Heart right ventricle (tissue), 16 donors: ENCODE measurements around the gene PRPF8. TPM values are rescaled to one million over a fixed set of nuclear protein-coding genes. Genes with fewer than 3 reads are reported as not detected.
"Not testable (repeated sequence)": the region's sequence is repeated elsewhere in the genome, so short reads cannot be mapped to it uniquely, and the experiment has no call there.

Experiments
- ATAC-seq, 8 donors: fragments of 200-7000 bp; cut with Tn5 transposase; one replicate each; pipeline ENCODE4 v1.9.1; 2020; ENCODE audit warnings: mild to moderate bottlenecking in 8 of 8, moderate library complexity in 8 of 8, moderate number of reproducible peaks in 1 of 8
- DNase-seq, 2 donors: peaks; one replicate each; pipeline ENCODE4 v3.0.0-alpha.2; 2020
- H3K27ac ChIP-seq, 10 donors: fragments of 200-600 bp; sonication (generic) in 2 of 10; one replicate each; pipeline versions ENCODE4 v1.5.0 to v1.8.0; 2020 to 2022; ENCODE audit warnings: mild to moderate bottlenecking in 3 of 10
- H3K27me3 ChIP-seq, 7 donors: fragments of 200-600 bp; one replicate each; pipeline ENCODE4 v1.8.0; 2021 to 2022; ENCODE audit warnings: mild to moderate bottlenecking in 2 of 7
- H3K36me3 ChIP-seq, 9 donors: fragments of 200-600 bp; sonication (generic) in 1 of 9; one replicate each; pipeline versions ENCODE4 v1.5.0 to v1.8.0; 2020 to 2022; ENCODE audit warnings: mild to moderate bottlenecking in 2 of 9
- H3K4me1 ChIP-seq, 9 donors: fragments of 200-600 bp; sonication (generic) in 1 of 9; one replicate each; pipeline versions ENCODE4 v1.5.0 to v1.8.0; 2020 to 2022; ENCODE audit warnings: mild to moderate bottlenecking in 4 of 9
- H3K4me3 ChIP-seq, 10 donors: fragments of 200-600 bp; sonication (generic) in 2 of 10; one replicate each; pipeline versions ENCODE4 v1.5.0 to v1.8.0; 2020 to 2022; ENCODE audit warnings: mild to moderate bottlenecking in 7 of 10, moderate library complexity in 2 of 10
- H3K9me3 ChIP-seq, 11 donors: fragments of 200-600 bp in 10 of 11; sonication (generic) in 2 of 11; one replicate each; pipeline versions ENCODE4 v1.5.0 to v1.8.0; 2013 to 2022; ENCODE audit warnings: mild to moderate bottlenecking in 2 of 11, control low read depth in 1 of 11, moderate library complexity in 1 of 11
- WGBS, 2 donors: extraction: QIAGEN DNeasy Blood & Tissue Kit; methylation state at CpG; one replicate each; pipeline ENCODE4 v1.1.7; 2013; ENCODE audit warnings: inconsistent platforms in 1 of 2; 5-methylcytosine and 5-hydroxymethylcytosine counted together
- intact Hi-C, 10 donors: fragments of 100-400 bp; cut with DNase I; formaldehyde crosslinking; loops; one replicate each; pipeline versions ENCODE4 v1.11.1 to v1.14.2; 2022
- polyA plus RNA-seq, 2 donors: library from polyadenylated mRNA; stranded (reverse); fragments of 200-250 nt; gene quantifications; one replicate each; pipeline ENCODE4 v1.2.3, GENCODE V29; 2013
- total RNA-seq, 10 donors: library from RNA; stranded (reverse); fragmentation: NEBNext Ultra II Directional in 3 of 10; extraction: Animal tissue kit (Norgen Biotek cat#: 25700) in 3 of 10; gene quantifications; one replicate each; pipeline versions ENCODE4 v1.2.1 to v1.2.4, GENCODE V29; 2021 to 2023
- TF ChIP-seq, protein P1 (sequence below), 9 donors: fragments of 200-600 bp; sonication (generic) in 2 of 9; IDR thresholded peaks; one replicate each; pipeline versions ENCODE4 v1.5.0 to v1.8.0; 2021 to 2022; ENCODE audit warnings: antibody characterized with exemption in 9 of 9, mild to moderate bottlenecking in 5 of 9, moderate library complexity in 1 of 9
- donor health status: Arrhythmogenic right ventricular cardiomyopathy.
- donor health status: ischemic (EF 13 %, LVEDD 7.1; RV severe dilation, severe dysfunction).
- donor health status: healthy with polysubstance abuse.
- donor health status: DM: no; HTN: yes; CAD: no.
- donor health status: DM: no; HTN: no; CAD: no.
- donor health status: ischemic (EF 25% LVEDD 6.9; RV normal size, moderate dysfunction).
- donor health status: ischemic (EF 25% LVEDD 5.7; RV mildly dilated, moderate dysfunction).
- donor health status: healthy.
- donor health status: DM: yes; HTN: yes; CAD: no.
- donor health status: Ischemic cardiomyopathy.
- donor health status: ischemic (EF 35%, LVEDD 5.7; RV mildly dilated, moderate dysfunction).
- donor health status: nonischemic (EF 11% LVEDD 7.7; RV severe dilation, severe dysfunction).
- donor health status: DM: yes; HTN: yes; CAD: no.
- donor health status: PGD.
- donor health status: ischemic (EF 29% LVEDD 5.4; RV normal size, mild dysfunction).
- donor health status: nonischemic (EF 23%, LVEDD 6.1; RV moderate dilation, normal function).

The PRPF8 gene
- total and polyA plus RNA-seq, 12 donors, result 79.1 to 205 (median 173) TPM

DNA sequence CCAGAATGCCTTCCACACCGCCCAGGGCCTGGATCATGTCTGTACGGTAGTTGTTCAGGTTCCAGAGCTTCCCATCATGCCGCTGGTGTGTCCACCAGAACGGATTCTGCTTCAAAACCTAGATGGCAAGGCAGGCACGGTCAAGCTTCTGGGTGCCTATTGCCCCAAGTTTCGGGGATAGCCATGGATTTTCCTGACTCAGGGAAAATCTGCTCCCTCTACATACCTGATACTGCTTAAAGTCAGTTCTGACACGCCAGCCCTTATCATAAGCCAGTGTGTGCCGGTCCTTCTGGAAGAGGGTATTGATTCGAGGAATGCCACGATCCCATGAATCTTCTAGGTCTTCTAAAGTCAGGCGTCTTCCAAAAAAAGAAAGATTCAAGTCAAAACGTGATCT lies 23.6 kb downstream of the PRPF8 start:
- intact Hi-C loops, result loop anchor here in 5 of 10 donors (10.0 kb wide), 3 partner anchors 124 to 384 kb away; partner anchors contain the start of gene OVCA2 (in 1 of the 5)
- Histone ChIP-seq H3K27me3 (no peaks in the 10 kb centered on the region), H3K4me3 (no peak overlapping the region), H3K36me3 (peaks cover 29 to 100% (median 96%) of the 10 kb centered on the region in 9 donors), H3K4me1 (no peaks in the 10 kb centered on the region), H3K27ac (no peak overlapping the region), H3K9me3 (no peaks in the 10 kb centered on the region)
- ATAC-seq, result no peak
- TF ChIP-seq, protein P1, sequence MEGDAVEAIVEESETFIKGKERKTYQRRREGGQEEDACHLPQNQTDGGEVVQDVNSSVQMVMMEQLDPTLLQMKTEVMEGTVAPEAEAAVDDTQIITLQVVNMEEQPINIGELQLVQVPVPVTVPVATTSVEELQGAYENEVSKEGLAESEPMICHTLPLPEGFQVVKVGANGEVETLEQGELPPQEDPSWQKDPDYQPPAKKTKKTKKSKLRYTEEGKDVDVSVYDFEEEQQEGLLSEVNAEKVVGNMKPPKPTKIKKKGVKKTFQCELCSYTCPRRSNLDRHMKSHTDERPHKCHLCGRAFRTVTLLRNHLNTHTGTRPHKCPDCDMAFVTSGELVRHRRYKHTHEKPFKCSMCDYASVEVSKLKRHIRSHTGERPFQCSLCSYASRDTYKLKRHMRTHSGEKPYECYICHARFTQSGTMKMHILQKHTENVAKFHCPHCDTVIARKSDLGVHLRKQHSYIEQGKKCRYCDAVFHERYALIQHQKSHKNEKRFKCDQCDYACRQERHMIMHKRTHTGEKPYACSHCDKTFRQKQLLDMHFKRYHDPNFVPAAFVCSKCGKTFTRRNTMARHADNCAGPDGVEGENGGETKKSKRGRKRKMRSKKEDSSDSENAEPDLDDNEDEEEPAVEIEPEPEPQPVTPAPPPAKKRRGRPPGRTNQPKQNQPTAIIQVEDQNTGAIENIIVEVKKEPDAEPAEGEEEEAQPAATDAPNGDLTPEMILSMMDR (IDR thresholded peaks at IDR 0.05), result no peak
- WGBS, 2 donors, result 91 to 92% methylated on average over 12 of the region's 12 CpGs
- DNase-seq, result no peak

DNA sequence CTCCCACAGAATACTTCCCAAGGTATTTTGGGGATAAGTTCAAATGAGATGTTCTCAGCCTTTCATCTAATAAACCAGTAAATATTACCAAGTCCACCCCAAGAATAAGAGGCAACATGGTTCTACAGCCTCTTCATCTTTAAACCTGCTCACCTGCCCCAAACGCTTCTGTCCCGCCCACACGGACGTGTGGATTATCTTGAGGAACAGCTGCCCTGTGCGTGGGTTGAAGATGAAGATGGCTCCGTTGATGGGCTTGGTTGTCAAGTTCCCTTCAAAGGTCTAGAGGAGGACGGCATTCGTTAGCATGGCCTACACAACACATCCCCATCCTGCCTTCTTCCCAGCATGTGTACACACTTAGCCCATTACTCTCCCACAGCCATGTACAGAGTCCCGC lies 26.6 kb downstream of the PRPF8 start:
- TF ChIP-seq, protein P1 (IDR thresholded peaks at IDR 0.05), result no peak
- no peak overlapping the region for H3K4me3 ChIP-seq
- 94 to 96% methylated on average over 9 of the region's 9 CpGs for WGBS, 2 donors
- H3K27ac ChIP-seq, result no peak overlapping the region
- no peak for ATAC-seq
- H3K36me3 ChIP-seq, result peaks cover 34 to 100% (median 98%) of the 10 kb centered on the region in 9 donors
- intact Hi-C loops, result loop anchor here in 1 of 10 donors (10.0 kb wide), 1 partner anchor 377 kb away; the partner anchor contains the start of gene DPH1
- H3K27me3 ChIP-seq, result no peaks in the 10 kb centered on the region
- H3K9me3 ChIP-seq, result no peaks in the 10 kb centered on the region
- H3K4me1 ChIP-seq, result no peaks in the 10 kb centered on the region
- DNase-seq, result no peak

DNA sequence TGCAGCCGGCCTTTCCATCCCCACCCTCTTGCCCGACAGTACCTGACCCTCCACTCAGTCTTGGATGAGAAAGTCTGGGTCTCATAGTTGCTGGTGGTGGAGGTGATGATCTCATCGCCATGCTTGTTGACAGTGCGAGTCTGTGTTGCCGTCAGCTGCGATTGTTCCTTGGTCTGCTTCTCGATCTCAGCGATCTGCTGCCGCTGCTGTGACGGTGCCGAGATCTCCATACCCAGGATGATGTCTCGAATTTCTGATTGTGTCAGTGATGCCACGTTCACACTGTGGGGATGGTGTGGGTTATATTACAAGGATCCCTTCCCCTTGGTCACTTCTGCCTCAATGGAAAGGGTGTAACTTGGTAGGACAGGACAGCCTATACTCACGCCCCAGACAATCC lies 30.9 kb downstream of the PRPF8 start:
- Histone ChIP-seq H3K36me3 (peaks cover 9 to 88% (median 83%) of the 10 kb centered on the region in 9 donors), H3K27ac (no peak overlapping the region), H3K9me3 (no peaks in the 10 kb centered on the region), H3K4me3 (no peak overlapping the region), H3K27me3 (no peaks in the 10 kb centered on the region), H3K4me1 (peaks cover 5 to 17% (median 13%) of the 10 kb centered on the region in 9 donors)
- intact Hi-C loops, result loop anchor here in 2 of 10 donors (5.0 to 10.0 kb wide), 3 partner anchors 59 to 381 kb away; partner anchors contain the start of genes DPH1 (in 1 of the 2) and TLCD2 (in 1 of the 2)
- no peak for DNase-seq
- TF ChIP-seq, protein P1 (IDR thresholded peaks at IDR 0.05), result no peak
- no peak for ATAC-seq
- 92 to 94% methylated on average over 14 of the region's 14 CpGs for WGBS, 2 donors

DNA sequence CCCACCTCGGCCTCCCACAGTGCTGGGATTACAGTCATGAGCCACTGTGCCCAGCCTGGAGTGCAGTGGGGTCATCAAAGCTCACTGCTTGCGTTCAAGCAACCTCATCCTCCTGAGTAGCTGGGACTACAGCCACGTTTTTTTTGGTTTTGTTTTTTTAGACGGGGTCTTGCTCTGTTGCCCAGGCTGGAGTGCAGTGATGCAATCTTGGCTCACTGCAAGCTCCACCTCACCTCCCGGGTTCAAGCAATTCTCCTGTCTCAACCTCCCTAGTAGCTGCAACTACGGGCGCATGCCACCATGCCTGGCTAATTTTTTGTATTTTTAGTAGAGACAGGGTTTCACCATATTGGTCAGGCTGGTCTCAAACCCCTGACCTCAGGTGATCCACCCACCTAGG lies 31.9 kb downstream of the PRPF8 start:
- Histone ChIP-seq H3K36me3 (peaks cover under 1 to 79% (median 73%) of the 10 kb centered on the region in 9 donors), H3K27ac (peak overlapping the region in 3 of 10 donors; percentile 0 to 23 (median 20)), H3K4me1 (peaks cover 11 to 25% (median 22%) of the 10 kb centered on the region in 9 donors)
- not testable (repeated sequence) for DNase-seq, H3K4me3 ChIP-seq, ATAC-seq, H3K9me3 ChIP-seq, H3K27me3 ChIP-seq
- WGBS, 2 donors, result 91 to 93% methylated on average over 7 of the region's 7 CpGs
- intact Hi-C loops, result loop anchor here in 2 of 10 donors (5.0 to 10.0 kb wide), 3 partner anchors 60 to 382 kb away; partner anchors contain the start of genes DPH1 (in 1 of the 2) and TLCD2 (in 1 of the 2)

DNA sequence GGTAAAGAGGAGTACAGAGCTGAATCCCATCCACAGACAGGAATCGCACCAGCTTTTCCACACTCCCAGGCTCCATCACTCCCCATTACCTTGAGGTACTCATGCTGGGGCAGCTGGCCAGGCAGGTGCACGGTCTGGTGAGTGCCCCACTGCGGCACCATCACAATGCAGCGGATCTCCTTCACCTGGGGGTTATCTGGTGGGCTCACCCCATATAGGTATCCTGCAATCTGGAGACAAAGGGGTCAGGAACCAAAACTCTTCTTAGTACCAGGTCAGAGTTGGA lies 33.2 kb downstream of the PRPF8 start:
- Histone ChIP-seq H3K27me3 (no peaks in the 10 kb centered on the region), H3K4me3 (no peak overlapping the region), H3K27ac (peak overlapping the region in 3 of 10 donors; percentile 23 to 100 (median 100)), H3K36me3 (peaks cover 0 to 70% (median 60%) of the 10 kb centered on the region in 9 donors), H3K9me3 (no peaks in the 10 kb centered on the region), H3K4me1 (peaks cover 24 to 38% (median 35%) of the 10 kb centered on the region in 9 donors)
- intact Hi-C loops, result loop anchor here in 2 of 10 donors (5.0 to 10.0 kb wide), 3 partner anchors 61 to 383 kb away; partner anchors contain the start of genes DPH1 (in 1 of the 2) and TLCD2 (in 1 of the 2)
- no peak for ATAC-seq
- TF ChIP-seq, protein P1 (IDR thresholded peaks at IDR 0.05), result no peak
- WGBS, 2 donors, result 91 to 93% methylated on average over 4 of the region's 4 CpGs
- DNase-seq, result no peak
